DOHH2 (cell line): ENCODE data around the gene PPP2R2D.

Source experiments
- EZH2phosphoT487 ChIP-seq: fragments of 200-600 bp; sonication (generic); IDR thresholded peaks from 2 replicates; pipeline ENCODE4 v1.6.1; 2017; ENCODE audit warnings: borderline replicate concordance, mild to moderate bottlenecking, antibody characterized with exemption, low read length, moderate library complexity, mixed read lengths
- TF ChIP-seq, protein P1 (sequence below): fragments of 200-600 bp; sonication (generic); IDR thresholded peaks from one replicate; pipeline ENCODE4 v1.5.1; 2014; ENCODE audit warnings: antibody characterized with exemption, mild to moderate bottlenecking, low read depth, low read length; ENCODE audit not compliant: poor library complexity, severe bottlenecking

DNA sequence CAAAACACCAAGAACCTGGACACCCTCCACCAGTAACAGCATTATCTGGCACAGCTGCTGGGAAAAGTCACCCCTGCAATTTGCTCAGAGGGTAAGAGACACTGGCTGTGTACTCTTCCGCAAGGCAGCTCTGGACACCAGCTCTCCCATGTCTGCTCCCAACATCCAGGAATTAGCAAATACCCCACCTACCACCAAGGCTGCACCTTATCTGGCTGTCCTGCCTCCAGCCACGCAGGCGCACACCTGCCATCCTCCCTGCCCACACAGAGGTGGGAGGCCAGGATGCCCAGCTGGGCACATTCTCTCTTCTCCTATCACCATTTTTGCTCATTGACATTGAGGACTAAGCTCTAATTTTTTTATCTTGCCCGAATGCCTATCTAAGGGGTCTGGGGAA, 101.2 kb downstream of the PPP2R2D start:
- TF ChIP-seq, protein P1, sequence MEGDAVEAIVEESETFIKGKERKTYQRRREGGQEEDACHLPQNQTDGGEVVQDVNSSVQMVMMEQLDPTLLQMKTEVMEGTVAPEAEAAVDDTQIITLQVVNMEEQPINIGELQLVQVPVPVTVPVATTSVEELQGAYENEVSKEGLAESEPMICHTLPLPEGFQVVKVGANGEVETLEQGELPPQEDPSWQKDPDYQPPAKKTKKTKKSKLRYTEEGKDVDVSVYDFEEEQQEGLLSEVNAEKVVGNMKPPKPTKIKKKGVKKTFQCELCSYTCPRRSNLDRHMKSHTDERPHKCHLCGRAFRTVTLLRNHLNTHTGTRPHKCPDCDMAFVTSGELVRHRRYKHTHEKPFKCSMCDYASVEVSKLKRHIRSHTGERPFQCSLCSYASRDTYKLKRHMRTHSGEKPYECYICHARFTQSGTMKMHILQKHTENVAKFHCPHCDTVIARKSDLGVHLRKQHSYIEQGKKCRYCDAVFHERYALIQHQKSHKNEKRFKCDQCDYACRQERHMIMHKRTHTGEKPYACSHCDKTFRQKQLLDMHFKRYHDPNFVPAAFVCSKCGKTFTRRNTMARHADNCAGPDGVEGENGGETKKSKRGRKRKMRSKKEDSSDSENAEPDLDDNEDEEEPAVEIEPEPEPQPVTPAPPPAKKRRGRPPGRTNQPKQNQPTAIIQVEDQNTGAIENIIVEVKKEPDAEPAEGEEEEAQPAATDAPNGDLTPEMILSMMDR = no peak
- TF ChIP-seq EZH2phosphoT487 = no peak
